Mucosa of descending colon (tissue), 3 donors: ENCODE results near the gene PRCC. TPM values are rescaled to one million over a fixed set of nuclear protein-coding genes. Genes with fewer than 3 reads are reported as not detected.

Source experiments
- ATAC-seq: fragments of 200-7000 bp; cut with Tn5 transposase; one replicate; pipeline ENCODE4 v1.9.1; 2020; ENCODE audit warnings: mild to moderate bottlenecking, moderate library complexity
- DNase-seq, 3 donors: peaks; one replicate each; pipeline ENCODE4 v3.0.0-alpha.2; 2020
- H3K36me3 ChIP-seq: fragments of 200-600 bp; one replicate; pipeline ENCODE4 v1.8.0; 2021; ENCODE audit warnings: low read depth, mild to moderate bottlenecking
- H3K4me1 ChIP-seq: fragments of 200-600 bp; one replicate; pipeline ENCODE4 v1.8.0; 2021; ENCODE audit warnings: low read depth, mild to moderate bottlenecking
- H3K4me3 ChIP-seq: fragments of 200-600 bp; one replicate; pipeline ENCODE4 v1.8.0; 2021; ENCODE audit warnings: mild to moderate bottlenecking
- H3K9me3 ChIP-seq: fragments of 200-600 bp; one replicate; pipeline ENCODE4 v1.8.0; 2021; ENCODE audit warnings: mild to moderate bottlenecking
- intact Hi-C, 2 donors: fragments of 100-400 bp; cut with DNase I in 1 of 2; cut with micrococcal nuclease in 1 of 2; formaldehyde crosslinking; loops; one replicate each; pipeline versions ENCODE4 v1.11.0 to v1.11.1; 2022; cut with DNase I, micrococcal nuclease
- total RNA-seq, 3 donors: library from RNA; stranded (reverse); fragmentation: NEBNext Ultra II Directional in 2 of 3; extraction: Animal tissue kit (Norgen Biotek cat#: 25700) in 2 of 3; gene quantifications; one replicate each; pipeline versions ENCODE4 v1.2.1 to v1.2.4, GENCODE V29; 2021 to 2023
- TF ChIP-seq, protein P1 (sequence below): fragments of 200-600 bp; IDR thresholded peaks from one replicate; pipeline ENCODE4 v1.8.0; 2022; ENCODE audit warnings: antibody characterized with exemption, mild to moderate bottlenecking
- donor health status: DM: no; HTN: no; CAD: no; lungs with moderate emphysema.
- donor health status: DM: no; HTN: no; CAD: no.
- donor health status: DM: no; HTN: yes; CAD: no.

PRCC gene
- total RNA-seq, 3 donors from 2014 or later, result 55.0 to 66.1 (median 59.2) TPM

GRCh38 chr1:156809711-156810366, 42.5 kb downstream of the PRCC start:
- DNase-seq, result no peak
- Histone ChIP-seq H3K4me3 (no peak overlapping the region), H3K4me1 (peaks cover 8% of the 10 kb centered on the region), H3K36me3 (no peaks in the 10 kb centered on the region), H3K9me3 (no peaks in the 10 kb centered on the region)
- TF ChIP-seq, protein P1, sequence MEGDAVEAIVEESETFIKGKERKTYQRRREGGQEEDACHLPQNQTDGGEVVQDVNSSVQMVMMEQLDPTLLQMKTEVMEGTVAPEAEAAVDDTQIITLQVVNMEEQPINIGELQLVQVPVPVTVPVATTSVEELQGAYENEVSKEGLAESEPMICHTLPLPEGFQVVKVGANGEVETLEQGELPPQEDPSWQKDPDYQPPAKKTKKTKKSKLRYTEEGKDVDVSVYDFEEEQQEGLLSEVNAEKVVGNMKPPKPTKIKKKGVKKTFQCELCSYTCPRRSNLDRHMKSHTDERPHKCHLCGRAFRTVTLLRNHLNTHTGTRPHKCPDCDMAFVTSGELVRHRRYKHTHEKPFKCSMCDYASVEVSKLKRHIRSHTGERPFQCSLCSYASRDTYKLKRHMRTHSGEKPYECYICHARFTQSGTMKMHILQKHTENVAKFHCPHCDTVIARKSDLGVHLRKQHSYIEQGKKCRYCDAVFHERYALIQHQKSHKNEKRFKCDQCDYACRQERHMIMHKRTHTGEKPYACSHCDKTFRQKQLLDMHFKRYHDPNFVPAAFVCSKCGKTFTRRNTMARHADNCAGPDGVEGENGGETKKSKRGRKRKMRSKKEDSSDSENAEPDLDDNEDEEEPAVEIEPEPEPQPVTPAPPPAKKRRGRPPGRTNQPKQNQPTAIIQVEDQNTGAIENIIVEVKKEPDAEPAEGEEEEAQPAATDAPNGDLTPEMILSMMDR, result no peak
- ATAC-seq, result no peak
- intact Hi-C loops, result no loop called here

DNA sequence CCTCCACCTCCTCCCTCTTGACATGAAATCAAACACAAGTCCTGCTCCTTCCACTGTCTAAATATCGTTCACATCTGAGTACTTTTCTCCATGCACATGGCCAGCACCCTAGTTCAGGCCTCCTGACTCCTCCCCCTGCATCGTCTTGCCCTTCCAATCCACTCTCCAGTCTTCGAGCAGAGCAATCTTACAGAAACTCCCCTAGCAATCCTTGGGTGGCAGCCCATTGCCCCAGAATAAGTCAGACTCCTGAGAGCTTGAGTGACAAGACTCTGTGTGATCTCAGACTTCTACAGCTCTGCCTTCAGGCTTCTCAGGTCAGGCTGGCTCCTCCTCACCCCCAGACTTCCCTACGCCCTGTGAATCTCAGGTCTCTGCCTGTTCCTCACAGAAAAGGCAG, 43.8 kb downstream of the PRCC start:
- DNase-seq, result no peak

GRCh38 chr1:156812293-156812990, 45.1 kb downstream of the PRCC start:
- TF ChIP-seq, protein P1, result no peak
- intact Hi-C loops, result no loop called here
- Histone ChIP-seq H3K36me3 (no peaks in the 10 kb centered on the region), H3K4me1 (peaks cover 8% of the 10 kb centered on the region), H3K4me3 (no peak overlapping the region), H3K9me3 (no peaks in the 10 kb centered on the region)
- ATAC-seq (no peak), DNase-seq (no peak)

More for the DNA sequence above, 43.8 kb downstream of the PRCC start:
- no peaks in the 10 kb centered on the region for H3K9me3 ChIP-seq
- peaks cover 8% of the 10 kb centered on the region for H3K4me1 ChIP-seq
- no peak overlapping the region for H3K4me3 ChIP-seq
- TF ChIP-seq, protein P1, result no peak
- intact Hi-C loops, result no loop called here
- H3K36me3 ChIP-seq, result no peaks in the 10 kb centered on the region
- no peak for ATAC-seq

DNA sequence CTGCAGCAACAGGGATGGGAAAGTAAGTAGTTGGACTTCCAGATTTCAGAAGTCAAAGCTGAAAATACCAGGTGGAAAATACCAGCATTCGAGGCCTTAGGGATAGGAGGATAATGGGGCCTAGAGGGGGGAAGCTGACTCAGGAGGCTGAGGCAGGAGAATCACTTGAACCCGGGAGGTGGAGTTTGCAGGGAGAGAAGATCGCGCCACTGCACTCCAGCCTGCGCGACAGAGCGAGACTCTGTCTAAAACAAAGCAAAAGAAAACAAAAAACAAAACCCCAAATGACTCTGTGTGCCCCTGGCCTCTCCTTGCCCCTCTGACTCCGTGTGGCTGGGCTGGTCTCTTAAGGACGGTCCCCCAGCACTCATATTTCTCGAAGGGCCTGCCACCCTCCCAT, 46.0 kb downstream of the PRCC start:
- Histone ChIP-seq H3K9me3 (no peaks in the 10 kb centered on the region), H3K4me3 (no peak overlapping the region), H3K36me3 (no peaks in the 10 kb centered on the region), H3K4me1 (peaks cover 8% of the 10 kb centered on the region)
- intact Hi-C loops, result no loop called here
- TF ChIP-seq, protein P1, result no peak
- DNase-seq, result no peak
- no peak for ATAC-seq

DNA sequence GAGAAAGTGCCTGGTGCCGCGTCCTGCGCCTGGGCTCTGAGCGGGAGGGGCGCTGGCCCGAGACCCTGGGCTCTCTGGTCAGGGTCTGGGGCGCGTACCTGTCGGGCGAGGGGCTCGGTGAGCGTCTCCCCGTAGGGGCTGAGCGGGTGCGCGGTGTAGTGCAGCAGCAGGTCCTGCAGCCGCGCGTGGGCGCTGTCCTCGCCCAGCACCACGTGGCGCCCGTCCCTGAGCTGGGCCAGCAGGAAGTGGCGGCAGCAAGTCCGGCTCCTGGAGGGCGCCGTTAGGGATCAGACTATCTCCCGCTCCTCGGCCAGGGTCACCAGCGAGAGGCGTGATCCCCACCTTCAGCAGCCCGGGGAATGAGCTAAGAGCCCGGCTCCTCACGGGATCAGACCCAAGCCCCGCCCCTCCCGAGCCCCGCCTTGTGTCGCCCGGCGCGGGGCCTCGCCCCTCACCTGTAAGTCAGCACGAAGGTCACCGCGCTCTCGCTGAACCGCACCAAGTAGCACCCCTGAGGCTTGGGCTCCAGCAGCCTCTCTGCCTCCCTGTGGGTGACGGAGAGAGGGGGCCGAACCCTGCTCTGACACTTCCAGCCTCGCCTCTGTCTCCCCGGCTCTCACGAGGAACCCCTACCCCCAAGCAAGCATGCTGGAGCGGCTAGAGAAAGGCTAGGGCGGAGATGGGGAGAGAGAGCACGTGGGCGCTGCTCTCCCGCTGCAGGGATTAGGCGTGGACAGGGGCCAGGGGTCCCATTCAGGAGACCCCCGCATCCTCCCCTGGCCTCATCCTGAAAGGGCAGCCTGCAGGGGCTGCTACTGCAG, 46.6 kb downstream of the PRCC start:
- peak; percentile 79 to 87 (median 83) for DNase-seq

More for the DNA sequence above, 46.6 kb downstream of the PRCC start:
- no peaks in the 10 kb centered on the region for H3K36me3 ChIP-seq
- intact Hi-C loops, result no loop called here
- peak; percentile 86 for ATAC-seq
- H3K4me1 ChIP-seq, result peaks cover 8% of the 10 kb centered on the region
- TF ChIP-seq, protein P1, result peak; percentile 67
- H3K9me3 ChIP-seq, result no peaks in the 10 kb centered on the region
- no peak overlapping the region for H3K4me3 ChIP-seq
